ENCODE results near the gene DTHD1.

DTHD1 gene

DNA sequence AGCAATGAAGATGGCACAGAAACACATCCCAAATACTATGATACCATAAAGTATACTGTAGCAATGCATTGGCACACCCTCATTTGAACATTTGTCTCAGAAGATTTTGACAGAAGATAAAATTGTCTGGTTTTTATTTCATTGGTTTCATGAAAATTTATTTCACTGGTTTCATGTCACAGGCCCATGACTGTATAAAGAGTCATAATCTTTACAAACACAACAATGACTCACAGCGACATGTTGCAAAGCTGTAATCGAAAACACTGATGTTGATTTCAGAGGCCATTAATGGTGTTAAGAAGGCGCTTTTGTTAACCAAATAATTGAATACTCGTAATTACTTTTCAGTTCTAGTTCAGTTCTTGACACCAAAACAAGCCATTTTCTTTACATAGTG lies 8.1 kb upstream of the DTHD1 start:
- no peak overlapping the region for H3K4me3 ChIP-seq (ENCODE audit: insufficient read length, low read depth)
- no peaks in the 10 kb centered on the region for H3K27me3 ChIP-seq (ENCODE audit: insufficient read depth, insufficient read length)
- H3K9ac ChIP-seq (ENCODE audit: insufficient read length, low read depth): no peak overlapping the region
- no peaks in the 10 kb centered on the region for H3K4me1 ChIP-seq (ENCODE audit: insufficient read depth, insufficient read length)
- no peaks in the 10 kb centered on the region for H3K9me3 ChIP-seq (ENCODE audit: insufficient read depth, low read length)
- TF ChIP-seq SUZ12 (IDR thresholded peaks at IDR 0.05; ENCODE audit: extremely low read depth, insufficient read depth, insufficient read length): no peak
- TF ChIP-seq ZNF274 (IDR thresholded peaks at IDR 0.05; ENCODE audit: low read depth, low read length): no peak
- TF ChIP-seq YY1 (IDR thresholded peaks at IDR 0.05; ENCODE audit: insufficient read depth, insufficient read length): no peak
- no peak for DNase-seq (ENCODE audit: low read depth, low spot score)
- no peaks in the 10 kb centered on the region for H3K36me3 ChIP-seq (ENCODE audit: insufficient read depth, insufficient read length, low read length)

DNA sequence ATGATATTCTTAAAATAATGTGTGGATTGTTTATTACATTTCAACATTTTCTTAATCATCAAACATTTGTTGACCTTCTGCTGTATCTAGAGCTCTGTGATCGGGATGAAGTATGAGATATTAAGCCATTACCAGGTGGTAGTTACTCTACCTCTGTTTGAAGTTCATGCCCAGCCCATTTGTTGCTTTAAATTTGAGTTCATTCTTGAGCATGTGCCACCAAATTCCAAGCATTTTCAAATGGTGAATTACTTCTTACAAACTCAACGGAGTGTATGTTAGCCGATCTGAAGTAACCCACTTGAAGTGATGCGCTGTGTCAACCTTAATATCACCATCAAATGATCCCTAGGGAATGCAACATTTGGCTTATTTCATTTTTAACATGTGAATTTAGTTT lies 7.3 kb upstream of the DTHD1 start:
- H3K9me3 ChIP-seq (ENCODE audit: insufficient read depth, low read length): no peaks in the 10 kb centered on the region
- no peaks in the 10 kb centered on the region for H3K27me3 ChIP-seq (ENCODE audit: insufficient read depth, insufficient read length)
- no peak for DNase-seq (ENCODE audit: low read depth, low spot score)
- TF ChIP-seq SUZ12 (IDR thresholded peaks at IDR 0.05; ENCODE audit: extremely low read depth, insufficient read depth, insufficient read length) (no peak), ZNF274 (IDR thresholded peaks at IDR 0.05; ENCODE audit: low read depth, low read length) (no peak), YY1 (IDR thresholded peaks at IDR 0.05; ENCODE audit: insufficient read depth, insufficient read length) (no peak)
- H3K4me3 ChIP-seq (ENCODE audit: insufficient read length, low read depth): no peak overlapping the region
- no peak overlapping the region for H3K9ac ChIP-seq (ENCODE audit: insufficient read length, low read depth)
- H3K36me3 ChIP-seq (ENCODE audit: insufficient read depth, insufficient read length, low read length): no peaks in the 10 kb centered on the region
- H3K4me1 ChIP-seq (ENCODE audit: insufficient read depth, insufficient read length): no peaks in the 10 kb centered on the region

DNA sequence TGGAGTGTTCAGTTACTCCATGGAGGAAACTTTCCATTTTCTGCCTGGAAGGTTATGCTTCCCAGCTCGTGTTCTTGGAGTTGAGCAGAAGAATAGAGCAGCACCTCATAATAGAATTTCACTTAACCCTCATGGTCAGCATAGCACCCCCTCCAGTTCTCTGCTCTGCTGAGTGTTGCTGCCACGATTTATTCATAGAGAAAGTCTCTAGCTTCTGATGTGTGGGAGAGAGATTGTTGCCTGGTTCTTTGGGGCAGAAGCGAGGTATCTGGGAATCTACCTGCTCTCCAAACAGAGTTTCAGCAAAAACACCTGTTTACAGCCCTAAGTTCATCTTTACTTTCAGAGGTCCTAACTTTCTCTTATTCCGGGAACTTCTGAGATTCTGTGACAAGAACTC lies 3.9 kb upstream of the DTHD1 start:
- no peak for DNase-seq (ENCODE audit: low read depth, low spot score)
- Histone ChIP-seq H3K9ac (ENCODE audit: insufficient read length, low read depth) (no peak overlapping the region), H3K4me3 (ENCODE audit: insufficient read length, low read depth) (no peak overlapping the region), H3K4me1 (ENCODE audit: insufficient read depth, insufficient read length) (no peaks in the 10 kb centered on the region), H3K9me3 (ENCODE audit: insufficient read depth, low read length) (no peaks in the 10 kb centered on the region), H3K36me3 (ENCODE audit: insufficient read depth, insufficient read length, low read length) (no peaks in the 10 kb centered on the region), H3K27me3 (ENCODE audit: insufficient read depth, insufficient read length) (no peaks in the 10 kb centered on the region)
- TF ChIP-seq YY1 (IDR thresholded peaks at IDR 0.05; ENCODE audit: insufficient read depth, insufficient read length) (no peak), SUZ12 (IDR thresholded peaks at IDR 0.05; ENCODE audit: extremely low read depth, insufficient read depth, insufficient read length) (no peak), ZNF274 (IDR thresholded peaks at IDR 0.05; ENCODE audit: low read depth, low read length) (no peak)

DNA sequence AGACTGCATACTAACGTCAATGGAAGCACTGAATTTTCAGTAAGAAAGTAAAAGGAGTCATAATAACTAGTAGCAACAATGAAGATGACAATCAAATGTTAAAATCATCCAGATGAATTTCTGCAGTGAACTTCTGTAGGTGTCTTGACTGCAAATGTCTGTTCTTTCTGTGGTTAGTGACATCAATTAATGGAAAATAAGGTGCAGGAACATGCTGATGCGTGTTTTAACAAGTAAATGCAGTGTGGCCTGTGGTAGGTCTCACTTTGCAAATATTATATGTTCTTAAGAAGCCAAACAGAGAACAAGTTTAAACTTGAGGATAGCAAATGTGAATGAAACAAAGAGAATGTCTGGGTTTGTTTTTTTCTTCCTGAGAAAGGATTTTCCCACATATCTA lies 2.6 kb upstream of the DTHD1 start:
- H3K4me1 ChIP-seq (ENCODE audit: insufficient read depth, insufficient read length): no peaks in the 10 kb centered on the region
- TF ChIP-seq SUZ12 (IDR thresholded peaks at IDR 0.05; ENCODE audit: extremely low read depth, insufficient read depth, insufficient read length) (no peak), ZNF274 (IDR thresholded peaks at IDR 0.05; ENCODE audit: low read depth, low read length) (no peak), YY1 (IDR thresholded peaks at IDR 0.05; ENCODE audit: insufficient read depth, insufficient read length) (no peak)
- H3K9ac ChIP-seq (ENCODE audit: insufficient read length, low read depth): no peak overlapping the region
- no peaks in the 10 kb centered on the region for H3K36me3 ChIP-seq (ENCODE audit: insufficient read depth, insufficient read length, low read length)
- H3K9me3 ChIP-seq (ENCODE audit: insufficient read depth, low read length): no peaks in the 10 kb centered on the region
- no peaks in the 10 kb centered on the region for H3K27me3 ChIP-seq (ENCODE audit: insufficient read depth, insufficient read length)
- DNase-seq (ENCODE audit: low read depth, low spot score): no peak
- H3K4me3 ChIP-seq (ENCODE audit: insufficient read length, low read depth): no peak overlapping the region

DNA sequence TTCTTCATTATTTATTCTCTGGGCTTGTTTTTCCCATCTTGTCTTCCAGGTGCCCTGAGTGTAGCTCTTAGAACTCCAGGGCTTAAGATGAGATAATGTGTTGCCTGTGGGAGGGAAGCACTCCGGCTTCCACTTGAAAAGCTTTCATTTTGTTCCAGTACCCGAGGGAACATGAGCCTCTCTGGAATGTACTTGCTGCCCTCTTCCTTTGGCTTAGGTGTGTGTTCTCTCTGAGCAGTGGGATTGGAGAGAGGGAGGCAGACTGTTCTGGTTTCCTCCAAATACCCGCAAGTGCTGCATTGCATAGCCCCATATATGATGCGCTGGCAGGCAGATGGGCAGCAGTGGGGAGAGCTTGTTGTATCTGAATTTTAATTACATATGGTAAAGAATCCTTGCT lies 861 bp upstream of the DTHD1 start:
- Histone ChIP-seq H3K9me3 (ENCODE audit: insufficient read depth, low read length) (no peaks in the 10 kb centered on the region), H3K27me3 (ENCODE audit: insufficient read depth, insufficient read length) (no peaks in the 10 kb centered on the region), H3K9ac (ENCODE audit: insufficient read length, low read depth) (no peak overlapping the region), H3K4me3 (ENCODE audit: insufficient read length, low read depth) (no peak overlapping the region), H3K4me1 (ENCODE audit: insufficient read depth, insufficient read length) (no peaks in the 10 kb centered on the region), H3K36me3 (ENCODE audit: insufficient read depth, insufficient read length, low read length) (no peaks in the 10 kb centered on the region)
- DNase-seq (ENCODE audit: low read depth, low spot score): no peak
- TF ChIP-seq YY1 (IDR thresholded peaks at IDR 0.05; ENCODE audit: insufficient read depth, insufficient read length): no peak
- no peak for TF ChIP-seq SUZ12 (IDR thresholded peaks at IDR 0.05; ENCODE audit: extremely low read depth, insufficient read depth, insufficient read length)
- no peak for TF ChIP-seq ZNF274 (IDR thresholded peaks at IDR 0.05; ENCODE audit: low read depth, low read length)

DNA sequence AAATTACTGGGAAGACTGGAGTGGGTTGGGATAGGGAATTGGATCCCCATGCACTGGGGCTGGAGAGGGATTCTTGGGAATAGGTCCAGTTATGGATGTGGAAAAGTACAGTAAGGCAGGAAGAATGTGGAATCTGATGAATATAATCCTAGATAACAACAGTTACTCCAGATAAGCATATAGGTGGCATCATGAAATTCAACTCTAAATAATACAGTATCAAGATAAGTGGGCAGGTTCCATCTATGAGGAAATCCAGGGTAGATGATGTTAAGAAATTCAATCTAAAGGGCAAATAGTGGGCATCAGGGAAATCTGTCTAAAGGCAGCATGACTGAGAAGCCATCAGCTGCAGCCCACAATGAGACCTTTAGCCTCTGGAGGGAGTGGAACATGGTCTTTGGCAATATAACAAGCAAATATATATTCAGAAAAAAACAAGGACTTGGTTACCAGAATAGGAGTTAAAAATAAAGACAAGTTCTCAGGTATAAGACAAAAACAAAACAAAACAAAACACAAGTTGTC lies 1.2 kb downstream of the DTHD1 start:
- no peaks in the 10 kb centered on the region for H3K36me3 ChIP-seq (ENCODE audit: insufficient read depth, insufficient read length, low read length)
- no peak for TF ChIP-seq YY1 (IDR thresholded peaks at IDR 0.05; ENCODE audit: insufficient read depth, insufficient read length)
- no peak for DNase-seq (ENCODE audit: low read depth, low spot score)
- H3K9me3 ChIP-seq (ENCODE audit: insufficient read depth, low read length): no peaks in the 10 kb centered on the region
- H3K27me3 ChIP-seq (ENCODE audit: insufficient read depth, insufficient read length): no peaks in the 10 kb centered on the region
- no peak overlapping the region for H3K9ac ChIP-seq (ENCODE audit: insufficient read length, low read depth)
- no peak overlapping the region for H3K4me3 ChIP-seq (ENCODE audit: insufficient read length, low read depth)
- no peaks in the 10 kb centered on the region for H3K4me1 ChIP-seq (ENCODE audit: insufficient read depth, insufficient read length)

DNA sequence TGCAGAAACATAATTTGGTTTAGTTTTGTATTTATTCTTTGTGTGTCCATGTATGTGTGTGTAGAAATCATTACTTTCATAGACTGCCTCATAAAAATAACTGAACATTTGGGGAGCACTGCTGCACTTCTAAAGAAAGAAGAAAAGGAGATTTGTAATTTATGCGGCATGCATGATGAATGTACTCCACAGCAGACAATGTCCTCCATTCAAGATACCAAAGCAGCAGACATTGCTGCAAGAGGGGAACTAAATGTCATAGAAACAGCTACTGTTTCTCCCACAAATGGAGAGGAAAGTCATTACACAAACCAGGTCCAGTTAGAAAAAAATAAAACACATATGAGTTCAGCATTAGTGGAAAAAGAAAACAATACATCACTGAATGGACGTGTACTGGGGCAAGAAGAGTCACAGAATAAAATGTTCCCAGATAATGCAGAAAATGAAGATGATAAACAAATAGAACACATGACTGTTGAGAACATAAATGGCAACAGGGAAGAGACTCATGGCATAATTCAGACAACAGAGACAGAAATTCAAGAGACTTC lies 2.6 kb downstream of the DTHD1 start:
- Histone ChIP-seq H3K9ac (ENCODE audit: insufficient read length, low read depth) (no peak overlapping the region), H3K27me3 (ENCODE audit: insufficient read depth, insufficient read length) (no peaks in the 10 kb centered on the region), H3K36me3 (ENCODE audit: insufficient read depth, insufficient read length, low read length) (no peaks in the 10 kb centered on the region), H3K9me3 (ENCODE audit: insufficient read depth, low read length) (no peaks in the 10 kb centered on the region), H3K4me1 (ENCODE audit: insufficient read depth, insufficient read length) (no peaks in the 10 kb centered on the region), H3K4me3 (ENCODE audit: insufficient read length, low read depth) (no peak overlapping the region)
- TF ChIP-seq ZNF274 (IDR thresholded peaks at IDR 0.05; ENCODE audit: low read depth, low read length): no peak
- TF ChIP-seq YY1 (IDR thresholded peaks at IDR 0.05; ENCODE audit: insufficient read depth, insufficient read length): no peak
- TF ChIP-seq SUZ12 (IDR thresholded peaks at IDR 0.05; ENCODE audit: extremely low read depth, insufficient read depth, insufficient read length): no peak
- no peak for DNase-seq (ENCODE audit: low read depth, low spot score)

Data from NT2/D1 (cell line).